Astrocyte of the cerebellum (primary cell): Measurements from ENCODE around the gene PPP2R1B.

Experiments used
- DNase-seq: peaks from one replicate; pipeline ENCODE4 v3.0.0-alpha.2; 2011; ENCODE audit warnings: low read depth
- H3K4me3 ChIP-seq: 2 replicates; pipeline ENCODE4 v1.5.1; 2011; ENCODE audit warnings: mild to moderate bottlenecking, low read depth, low read length, moderate library complexity
- in situ Hi-C: cut with HindIII; loops from 2 replicates; pipeline ENCODE4 v1.10.0; 2017; ENCODE audit warnings: low sequenced_read_pairs
- TF ChIP-seq, protein P1 (sequence below): IDR thresholded peaks from 2 replicates; pipeline ENCODE4 v1.5.1; 2012; ENCODE audit warnings: low read length, low read depth, moderate library complexity, mild to moderate bottlenecking; ENCODE audit errors: missing control alignments

PPP2R1B gene

DNA sequence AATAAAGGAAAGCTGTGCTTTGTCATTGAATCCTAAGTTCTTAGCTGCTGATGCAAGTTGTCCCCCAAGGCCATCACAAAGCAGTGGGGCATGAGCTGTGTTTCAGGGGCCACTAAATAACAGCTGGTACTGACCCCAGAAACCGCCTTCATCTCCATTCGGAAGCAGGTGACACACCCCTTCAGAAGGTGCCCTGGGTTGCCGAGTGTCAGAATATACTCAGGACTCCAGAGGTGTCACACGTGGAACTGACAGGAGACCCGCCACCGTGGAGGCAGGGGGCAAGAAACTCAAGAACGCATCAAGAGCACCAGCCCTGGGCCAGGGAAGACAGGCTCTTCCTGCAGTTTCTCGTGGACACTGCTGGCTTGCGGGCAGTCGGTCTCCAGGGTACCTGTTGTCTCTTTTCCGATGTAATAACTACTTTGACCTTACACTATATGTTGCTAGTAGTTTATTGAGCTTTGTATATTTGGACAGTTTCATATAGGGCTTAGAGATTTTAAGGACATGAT lies 41.5 kb downstream of the PPP2R1B start:
- in situ Hi-C loops: no loop called here
- DNase-seq: no peak
- no peak overlapping the region for H3K4me3 ChIP-seq
- TF ChIP-seq, protein P1, sequence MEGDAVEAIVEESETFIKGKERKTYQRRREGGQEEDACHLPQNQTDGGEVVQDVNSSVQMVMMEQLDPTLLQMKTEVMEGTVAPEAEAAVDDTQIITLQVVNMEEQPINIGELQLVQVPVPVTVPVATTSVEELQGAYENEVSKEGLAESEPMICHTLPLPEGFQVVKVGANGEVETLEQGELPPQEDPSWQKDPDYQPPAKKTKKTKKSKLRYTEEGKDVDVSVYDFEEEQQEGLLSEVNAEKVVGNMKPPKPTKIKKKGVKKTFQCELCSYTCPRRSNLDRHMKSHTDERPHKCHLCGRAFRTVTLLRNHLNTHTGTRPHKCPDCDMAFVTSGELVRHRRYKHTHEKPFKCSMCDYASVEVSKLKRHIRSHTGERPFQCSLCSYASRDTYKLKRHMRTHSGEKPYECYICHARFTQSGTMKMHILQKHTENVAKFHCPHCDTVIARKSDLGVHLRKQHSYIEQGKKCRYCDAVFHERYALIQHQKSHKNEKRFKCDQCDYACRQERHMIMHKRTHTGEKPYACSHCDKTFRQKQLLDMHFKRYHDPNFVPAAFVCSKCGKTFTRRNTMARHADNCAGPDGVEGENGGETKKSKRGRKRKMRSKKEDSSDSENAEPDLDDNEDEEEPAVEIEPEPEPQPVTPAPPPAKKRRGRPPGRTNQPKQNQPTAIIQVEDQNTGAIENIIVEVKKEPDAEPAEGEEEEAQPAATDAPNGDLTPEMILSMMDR: no peak

DNA sequence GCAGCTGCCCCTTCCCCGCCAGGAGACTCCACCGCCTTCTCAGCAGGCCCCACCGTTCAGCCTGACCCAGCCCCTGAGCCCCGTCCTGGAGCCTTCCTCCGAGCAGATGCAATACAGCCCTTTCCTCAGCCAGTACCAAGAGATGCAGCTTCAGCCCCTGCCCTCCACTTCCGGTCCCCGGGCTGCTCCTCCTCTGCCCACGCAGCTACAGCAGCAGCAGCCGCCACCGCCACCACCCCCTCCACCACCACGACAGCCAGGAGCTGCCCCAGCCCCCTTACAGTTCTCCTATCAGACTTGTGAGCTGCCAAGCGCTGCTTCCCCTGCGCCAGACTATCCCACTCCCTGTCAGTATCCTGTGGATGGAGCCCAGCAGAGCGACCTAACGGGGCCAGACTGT lies 42.6 kb downstream of the PPP2R1B start:
- in situ Hi-C loops: no loop called here
- TF ChIP-seq, protein P1: no peak
- no peak overlapping the region for H3K4me3 ChIP-seq

DNA sequence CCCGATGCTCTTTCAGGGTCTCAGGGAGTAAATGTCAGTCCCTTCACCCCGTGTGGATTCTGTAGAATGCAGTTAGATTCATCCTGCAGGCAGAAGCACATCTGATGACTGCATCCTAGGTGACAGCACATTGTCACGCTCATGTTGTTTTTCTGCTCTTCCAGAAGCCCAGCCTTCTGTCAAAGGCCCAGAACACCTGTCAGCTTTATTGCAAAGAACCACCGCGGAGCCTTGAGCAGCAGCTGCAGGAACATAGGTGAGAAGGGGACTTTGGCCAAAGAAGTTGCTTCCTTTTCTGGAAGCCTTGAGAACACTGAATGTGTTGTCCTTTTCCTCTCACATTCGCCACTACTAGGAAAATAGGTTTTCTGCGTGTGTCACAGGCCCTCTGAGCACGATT lies 43.7 kb downstream of the PPP2R1B start:
- TF ChIP-seq, protein P1: no peak
- in situ Hi-C loops: no loop called here
- no peak overlapping the region for H3K4me3 ChIP-seq
- no peak for DNase-seq

More for the DNA sequence above, 42.6 kb downstream of the PPP2R1B start:
- DNase-seq: no peak

DNA sequence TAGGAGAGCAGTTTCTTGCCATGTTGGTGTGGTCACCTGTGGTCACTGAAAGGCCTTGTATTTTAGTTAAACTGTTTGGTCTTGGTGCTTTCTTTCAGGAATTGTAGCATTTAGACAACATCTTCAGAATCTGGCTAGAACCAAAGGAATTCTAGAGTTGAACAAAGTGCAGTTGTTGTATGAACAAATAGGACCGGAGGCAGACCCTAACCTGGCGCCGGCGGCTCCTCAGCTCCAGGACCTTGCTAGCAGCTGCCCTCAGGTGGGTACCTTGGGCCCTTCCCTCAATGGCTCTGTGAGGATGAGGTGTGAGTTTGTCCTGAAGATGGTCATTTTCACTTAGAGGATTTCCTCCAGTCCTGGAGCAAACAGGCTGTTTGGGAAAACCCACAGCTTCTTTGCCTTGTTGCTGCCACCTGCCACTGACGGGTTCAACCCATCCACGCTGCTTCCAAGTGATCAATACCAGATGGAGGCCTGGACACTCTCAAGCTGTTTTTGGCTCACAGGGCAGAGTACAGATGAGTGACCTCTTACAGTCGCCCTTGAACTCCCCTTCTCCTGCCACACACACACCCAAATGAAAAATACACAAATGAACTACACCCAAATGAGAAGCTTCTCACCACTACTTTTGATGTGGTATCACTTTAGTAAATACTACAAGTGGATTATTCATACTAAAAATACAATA lies 45.2 kb downstream of the PPP2R1B start:
- no peak overlapping the region for H3K4me3 ChIP-seq
- TF ChIP-seq, protein P1: no peak
- in situ Hi-C loops: no loop called here
- no peak for DNase-seq

DNA sequence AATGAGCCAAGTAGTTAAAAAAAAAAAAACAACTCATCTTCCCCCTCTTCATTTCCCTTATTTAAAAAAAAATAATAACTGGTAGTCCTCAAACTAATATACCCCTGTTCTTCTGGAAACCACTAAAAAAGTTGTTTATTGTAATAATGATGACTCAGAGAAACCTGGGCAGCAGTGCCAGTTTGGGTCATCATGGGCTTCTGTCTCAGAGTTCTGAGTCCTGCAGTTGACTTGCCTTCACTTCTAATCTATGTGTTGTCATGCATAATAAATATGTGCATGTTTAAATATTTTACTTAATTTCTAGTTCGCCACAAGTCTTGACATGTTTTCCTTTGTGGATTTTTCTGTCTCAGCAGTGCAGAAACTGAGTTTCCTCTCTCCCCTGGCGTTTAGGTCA lies 46.8 kb downstream of the PPP2R1B start:
- DNase-seq: no peak
- in situ Hi-C loops: no loop called here
- TF ChIP-seq, protein P1: no peak
- no peak overlapping the region for H3K4me3 ChIP-seq

DNA sequence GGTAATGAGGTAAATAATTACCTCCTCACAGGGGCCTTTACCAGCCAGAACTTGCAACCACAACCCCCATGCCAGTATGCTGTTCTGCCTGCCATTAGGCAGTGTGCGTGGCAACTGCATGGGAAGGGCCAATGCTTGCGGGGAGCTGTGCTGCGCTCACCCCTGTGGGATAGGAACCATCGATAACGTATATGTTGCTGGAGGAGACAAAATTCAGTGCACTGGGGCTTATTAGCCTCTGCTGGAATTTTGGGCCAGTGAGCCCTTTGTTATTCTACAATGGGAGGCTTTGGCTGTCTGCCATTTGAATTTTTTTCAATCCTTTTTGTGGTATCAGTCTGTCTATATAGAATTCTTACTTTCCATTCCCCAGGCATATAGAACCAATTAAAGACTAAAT lies 47.3 kb downstream of the PPP2R1B start:
- in situ Hi-C loops: no loop called here
- DNase-seq: no peak
- H3K4me3 ChIP-seq: no peak overlapping the region
- TF ChIP-seq, protein P1: no peak
